NB4 (cell line): ENCODE results near the gene NUDT3.

Experiments
- DNase-seq: peaks from one replicate; pipeline ENCODE4 v3.0.0; 2010; ENCODE audit warnings: low read depth
- H3K4me3 ChIP-seq: one replicate; pipeline ENCODE4 v1.5.1; 2011; ENCODE audit warnings: mild to moderate bottlenecking, low read depth, low read length, moderate library complexity
- MYC ChIP-seq: IDR thresholded peaks from 2 replicates; pipeline ENCODE4 v1.6.1; 2011; ENCODE audit warnings: low read depth, low read length
- POLR2A ChIP-seq: IDR thresholded peaks from 2 replicates; pipeline ENCODE4 v1.6.1; 2011; ENCODE audit warnings: mild to moderate bottlenecking; ENCODE audit not compliant: insufficient read length; ENCODE audit errors: extremely low read depth
- TF ChIP-seq, protein P1 (sequence below): IDR thresholded peaks from one replicate; pipeline ENCODE4 v1.5.1; 2012; ENCODE audit warnings: low read depth, low read length
- TF ChIP-seq, protein P2 (sequence below): IDR thresholded peaks from 2 replicates; pipeline ENCODE4 v1.6.1; 2011; ENCODE audit warnings: low read depth, low read length

Gene NUDT3

DNA sequence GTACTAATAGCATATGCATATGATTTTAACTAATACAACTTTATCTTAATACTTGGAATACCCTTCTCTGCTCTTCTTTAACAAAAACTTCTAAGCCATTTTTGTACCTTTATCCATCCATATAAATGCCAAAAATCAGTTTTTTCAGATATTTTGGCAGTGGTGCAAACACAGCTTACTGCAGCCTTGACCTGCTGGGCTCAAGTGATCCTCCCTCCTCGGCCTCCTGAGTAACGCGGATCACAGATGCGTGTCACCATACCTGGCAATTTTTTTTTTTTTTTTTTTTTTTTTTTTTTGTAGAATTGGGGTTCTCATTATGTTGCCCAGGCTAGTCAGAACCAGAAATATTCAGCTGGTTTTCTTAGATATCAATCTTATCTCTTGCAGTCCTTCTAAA lies 89.5 kb downstream of the NUDT3 start:
- TF ChIP-seq POLR2A (no peak), MYC (no peak)
- TF ChIP-seq, protein P1, sequence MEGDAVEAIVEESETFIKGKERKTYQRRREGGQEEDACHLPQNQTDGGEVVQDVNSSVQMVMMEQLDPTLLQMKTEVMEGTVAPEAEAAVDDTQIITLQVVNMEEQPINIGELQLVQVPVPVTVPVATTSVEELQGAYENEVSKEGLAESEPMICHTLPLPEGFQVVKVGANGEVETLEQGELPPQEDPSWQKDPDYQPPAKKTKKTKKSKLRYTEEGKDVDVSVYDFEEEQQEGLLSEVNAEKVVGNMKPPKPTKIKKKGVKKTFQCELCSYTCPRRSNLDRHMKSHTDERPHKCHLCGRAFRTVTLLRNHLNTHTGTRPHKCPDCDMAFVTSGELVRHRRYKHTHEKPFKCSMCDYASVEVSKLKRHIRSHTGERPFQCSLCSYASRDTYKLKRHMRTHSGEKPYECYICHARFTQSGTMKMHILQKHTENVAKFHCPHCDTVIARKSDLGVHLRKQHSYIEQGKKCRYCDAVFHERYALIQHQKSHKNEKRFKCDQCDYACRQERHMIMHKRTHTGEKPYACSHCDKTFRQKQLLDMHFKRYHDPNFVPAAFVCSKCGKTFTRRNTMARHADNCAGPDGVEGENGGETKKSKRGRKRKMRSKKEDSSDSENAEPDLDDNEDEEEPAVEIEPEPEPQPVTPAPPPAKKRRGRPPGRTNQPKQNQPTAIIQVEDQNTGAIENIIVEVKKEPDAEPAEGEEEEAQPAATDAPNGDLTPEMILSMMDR, result no peak
- TF ChIP-seq, protein P2, sequence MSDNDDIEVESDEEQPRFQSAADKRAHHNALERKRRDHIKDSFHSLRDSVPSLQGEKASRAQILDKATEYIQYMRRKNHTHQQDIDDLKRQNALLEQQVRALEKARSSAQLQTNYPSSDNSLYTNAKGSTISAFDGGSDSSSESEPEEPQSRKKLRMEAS, result no peak
- no peak overlapping the region for H3K4me3 ChIP-seq
- DNase-seq, result no peak

DNA sequence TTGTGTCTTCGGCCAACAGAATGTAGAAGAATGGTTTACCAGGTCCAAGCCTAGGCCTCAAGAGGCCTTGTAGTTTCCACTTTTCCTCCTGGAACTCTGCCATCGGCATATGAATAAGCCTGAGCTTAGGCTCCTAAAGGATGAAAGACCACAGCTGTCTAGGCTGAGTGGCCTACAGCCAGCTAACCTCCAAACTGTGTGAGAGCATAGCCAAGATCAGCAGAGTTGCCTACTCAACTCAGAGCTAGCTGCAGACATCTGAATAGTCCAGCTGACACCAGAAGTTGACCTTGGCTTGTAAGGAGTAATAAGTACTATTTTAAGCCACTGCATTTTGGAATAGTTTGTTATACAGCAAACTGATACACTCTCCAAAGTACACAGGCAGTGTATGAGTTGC lies 91.1 kb downstream of the NUDT3 start:
- no peak overlapping the region for H3K4me3 ChIP-seq
- DNase-seq, result no peak
- TF ChIP-seq, protein P2, result no peak
- TF ChIP-seq, protein P1, result no peak
- TF ChIP-seq MYC (no peak), POLR2A (no peak)

DNA sequence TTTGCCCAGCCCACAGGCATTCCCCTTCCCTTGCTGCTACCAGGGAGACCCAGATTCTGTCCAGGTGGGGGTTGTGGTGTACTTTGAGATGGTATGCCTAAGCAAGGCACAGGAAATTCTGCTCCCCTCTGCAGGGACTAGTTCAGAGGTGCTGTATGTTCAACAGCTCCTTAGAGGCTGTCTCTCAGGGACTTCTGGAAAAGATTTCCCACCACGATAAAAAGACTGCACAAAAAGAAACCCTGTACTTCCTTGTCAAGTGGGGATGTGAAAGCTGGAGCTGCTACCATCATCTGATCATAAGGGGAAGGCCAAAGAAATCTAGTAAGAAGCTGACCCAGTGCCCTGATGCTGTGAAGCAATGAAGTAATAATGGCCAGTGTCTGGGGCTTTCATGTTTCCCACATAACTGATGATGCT lies 92.1 kb downstream of the NUDT3 start:
- H3K4me3 ChIP-seq, result no peak overlapping the region
- no peak for DNase-seq
- no peak for TF ChIP-seq POLR2A
- TF ChIP-seq, protein P1, result no peak
- TF ChIP-seq, protein P2, result no peak
- no peak for TF ChIP-seq MYC

DNA sequence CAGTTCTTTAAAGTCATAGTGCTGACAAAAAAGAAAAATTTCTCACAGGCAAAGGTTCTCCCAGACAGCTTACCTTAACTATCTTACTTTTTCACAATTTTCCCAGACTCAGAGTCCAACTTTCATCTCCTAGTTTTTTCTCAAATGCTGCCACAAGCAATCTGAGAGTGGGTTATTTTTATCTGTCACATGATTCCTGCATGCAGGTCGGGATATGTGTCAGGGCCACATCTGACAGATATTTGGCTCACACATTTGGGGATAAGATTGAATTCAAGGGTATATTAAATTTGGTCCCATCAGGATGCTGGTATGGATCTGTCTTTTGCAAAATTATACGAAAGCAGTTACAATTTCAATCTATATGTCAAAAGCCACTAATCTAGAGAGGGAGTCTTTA lies 93.5 kb downstream of the NUDT3 start:
- TF ChIP-seq POLR2A (no peak), MYC (no peak)
- TF ChIP-seq, protein P1, result no peak
- TF ChIP-seq, protein P2, result no peak
- DNase-seq, result no peak
- H3K4me3 ChIP-seq, result no peak overlapping the region

DNA sequence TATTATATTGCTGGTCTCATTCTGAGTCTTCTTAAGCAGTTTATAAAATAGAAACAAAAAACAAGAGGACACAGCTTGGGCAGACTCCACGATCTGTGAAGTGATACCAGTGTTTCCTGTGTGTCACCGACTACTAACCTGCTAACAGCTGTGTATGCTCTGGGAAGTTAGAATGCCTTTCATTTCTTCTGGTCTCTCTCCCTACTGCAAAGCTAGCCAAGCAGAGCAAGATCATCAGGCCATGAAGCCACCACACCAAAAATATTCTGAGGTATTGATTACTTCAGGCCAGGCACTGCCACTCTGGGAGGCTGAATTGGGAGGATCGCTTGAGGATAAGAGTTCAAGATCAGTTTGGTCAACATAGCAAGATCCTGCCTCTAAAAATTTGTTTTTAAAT lies 96.7 kb downstream of the NUDT3 start:
- no peak for TF ChIP-seq MYC
- TF ChIP-seq POLR2A, result no peak
- TF ChIP-seq, protein P2, result no peak
- TF ChIP-seq, protein P1, result no peak
- no peak for DNase-seq
- no peak overlapping the region for H3K4me3 ChIP-seq

DNA sequence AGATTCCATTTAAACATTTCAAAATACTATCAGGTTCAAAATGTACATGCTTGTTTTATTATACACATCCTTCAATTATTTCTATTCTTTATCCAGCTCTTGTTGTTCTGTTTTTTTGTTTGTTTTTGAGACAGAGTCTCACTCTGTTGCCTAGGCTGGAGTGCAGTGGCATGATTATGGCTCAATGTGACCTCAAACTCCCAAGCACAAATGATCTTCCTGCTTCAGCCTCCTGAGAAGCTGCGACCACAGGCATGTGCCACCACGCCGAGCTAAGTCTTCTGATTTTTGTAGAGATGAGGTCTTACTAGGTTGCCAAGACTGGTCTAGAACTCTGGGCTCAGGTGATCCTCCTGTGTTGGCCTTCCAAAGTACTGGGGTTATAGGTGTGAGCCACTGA lies 99.5 kb downstream of the NUDT3 start:
- TF ChIP-seq, protein P1, result no peak
- TF ChIP-seq, protein P2, result no peak
- TF ChIP-seq MYC (no peak), POLR2A (no peak)
- DNase-seq, result no peak
- no peak overlapping the region for H3K4me3 ChIP-seq
